CD14-positive monocyte (primary cell): ENCODE measurements around the gene RASA4B. TPM values are rescaled to one million over a fixed set of nuclear protein-coding genes. Genes with fewer than 3 reads are reported as not detected.
"Not testable (repeated sequence)": the region's sequence is repeated elsewhere in the genome, so short reads cannot be mapped to it uniquely, and the experiment has no call there.

Source experiments
- DNase-seq, 3 donors: peaks; one replicate each; pipeline ENCODE4 v3.0.0-alpha.2; 2011 to 2022
- H2AFZ ChIP-seq: 2 replicates; pipeline ENCODE4 v1.6.0; 2012; ENCODE audit warnings: mild to moderate bottlenecking, low read depth, low read length, inconsistent platforms; ENCODE audit not compliant: insufficient read depth, poor library complexity, severe bottlenecking
- H3K27ac ChIP-seq, 2 donors: 1 replicate in 1 of 2; 2 replicates in 1 of 2; pipeline ENCODE4 v1.5.1; 2012 to 2013; ENCODE audit warnings: low read length in 2 of 2, control low read depth in 1 of 2, inconsistent platforms in 1 of 2, low read depth in 1 of 2, mild to moderate bottlenecking in 1 of 2
- H3K27me3 ChIP-seq, 2 donors: one replicate each; pipeline versions ENCODE4 v1.6.0 to v1.6.1; 2011 to 2013; ENCODE audit warnings: low read length in 2 of 2; ENCODE audit not compliant: control insufficient read depth in 2 of 2, insufficient read depth in 2 of 2
- H3K36me3 ChIP-seq, 2 donors: replicated peaks in 1 of 2; 1 replicate in 1 of 2; 2 replicates in 1 of 2; pipeline versions ENCODE4 v1.5.1 to v1.6.1; 2012 to 2013; ENCODE audit warnings: low read length in 2 of 2, control low read depth in 1 of 2, inconsistent platforms in 1 of 2, mild to moderate bottlenecking in 1 of 2; ENCODE audit not compliant: insufficient read depth in 2 of 2, control insufficient read depth in 1 of 2
- H3K4me1 ChIP-seq, 2 donors: 1 replicate in 1 of 2; 2 replicates in 1 of 2; pipeline versions ENCODE4 v1.5.1 to v1.6.1; 2012 to 2013; ENCODE audit warnings: low read length in 2 of 2, control low read depth in 1 of 2, inconsistent platforms in 1 of 2, mild to moderate bottlenecking in 1 of 2, moderate library complexity in 1 of 2; ENCODE audit not compliant: insufficient read depth in 2 of 2, control insufficient read depth in 1 of 2
- H3K4me2 ChIP-seq: replicated peaks from 2 replicates; pipeline ENCODE3; 2012; ENCODE audit warnings: low read length, moderate library complexity, mild to moderate bottlenecking; ENCODE audit not compliant: poor library complexity, severe bottlenecking; ENCODE audit errors: extremely low read depth
- H3K4me3 ChIP-seq, 3 experiments: fragments of 200-600 bp in 1 of 3; sonication (generic) in 1 of 3; replicated peaks in 1 of 3; 1 replicate in 2 of 3; 2 replicates in 1 of 3; pipeline ENCODE4 v1.5.1; 2011 to 2013; ENCODE audit warnings: low read length in 3 of 3, mild to moderate bottlenecking in 3 of 3, control low read depth in 2 of 3, low read depth in 2 of 3, inconsistent platforms in 1 of 3, moderate library complexity in 1 of 3
- H3K79me2 ChIP-seq: 2 replicates; pipeline ENCODE4 v1.6.0; 2012; ENCODE audit warnings: mild to moderate bottlenecking, control low read depth, inconsistent platforms, low read length, moderate library complexity; ENCODE audit not compliant: insufficient read depth
- H3K9ac ChIP-seq: 2 replicates; pipeline ENCODE4 v1.6.0; 2017; ENCODE audit warnings: low read length, mild to moderate bottlenecking; ENCODE audit not compliant: insufficient read depth, poor library complexity, severe bottlenecking
- H3K9me3 ChIP-seq, 2 donors: replicated peaks in 1 of 2; 1 replicate in 1 of 2; 2 replicates in 1 of 2; pipeline versions ENCODE4 v1.5.1 to v1.6.1; 2012 to 2013; ENCODE audit warnings: low read length in 2 of 2, control low read depth in 1 of 2; ENCODE audit not compliant: control insufficient read depth in 1 of 2, insufficient read depth in 1 of 2
- H4K20me1 ChIP-seq: 2 replicates; pipeline ENCODE4 v1.6.0; 2012; ENCODE audit warnings: mild to moderate bottlenecking, low read length, control low read depth, moderate library complexity; ENCODE audit not compliant: insufficient read depth
- H3K27ac Mint-ChIP-seq, 7 donors: one replicate each; pipeline ENCODE4 v1.8.0; 2020; ENCODE audit warnings: mild to moderate bottlenecking in 7 of 7, mixed read lengths in 7 of 7, moderate library complexity in 6 of 7, inconsistent platforms in 2 of 7
- H3K27me3 Mint-ChIP-seq, 3 donors: one replicate each; pipeline ENCODE4 v1.8.0; 2021 to 2022; ENCODE audit warnings: low read depth in 3 of 3, mild to moderate bottlenecking in 3 of 3, mixed read lengths in 3 of 3, moderate library complexity in 3 of 3, inconsistent platforms in 1 of 3
- H3K36me3 Mint-ChIP-seq, 2 donors: one replicate each; pipeline ENCODE4 v1.8.0; 2020; ENCODE audit warnings: mixed read lengths in 2 of 2, inconsistent platforms in 1 of 2, mild to moderate bottlenecking in 1 of 2
- H3K4me1 Mint-ChIP-seq: one replicate; pipeline ENCODE4 v1.8.0; 2020; ENCODE audit warnings: mild to moderate bottlenecking, mixed read lengths
- H3K4me3 Mint-ChIP-seq, 2 donors: one replicate each; pipeline ENCODE4 v1.8.0; 2020; ENCODE audit warnings: mild to moderate bottlenecking in 2 of 2, mixed read lengths in 2 of 2, moderate library complexity in 1 of 2
- H3K9me3 Mint-ChIP-seq, 7 donors: one replicate each; pipeline ENCODE4 v1.8.0; 2020 to 2022; ENCODE audit warnings: mixed read lengths in 7 of 7, mild to moderate bottlenecking in 6 of 7, moderate library complexity in 6 of 7, inconsistent platforms in 2 of 7
- WGBS: methylation state at CpG from one replicate; pipeline ENCODE4 v1.1.5; 2013; ENCODE audit warnings: missing lambda C conversion rate; ENCODE audit not compliant: insufficient coverage; 5-methylcytosine and 5-hydroxymethylcytosine counted together
- intact Hi-C, 2 donors: fragments of 100-400 bp; cut with micrococcal nuclease; formaldehyde crosslinking; loops; one replicate each; pipeline versions ENCODE4 v1.15.0 to v1.15.1; 2023
- polyA minus RNA-seq: library from RNA; depleted of rRNA, polyadenylated mRNA; stranded (reverse); fragments of >200 nt; gene quantifications from 2 replicates; pipeline ENCODE4 v1.2.3, GENCODE V29; 2012
- polyA plus RNA-seq, 3 donors: library from polyadenylated mRNA; depleted of rRNA in 1 of 3; unstranded in 2 of 3; stranded (reverse) in 1 of 3; fragments of 300-500 nt in 2 of 3; fragments of >200 nt in 1 of 3; fragmentation: Illumina TruSeq in 2 of 3; gene quantifications; 1 replicate in 2 of 3; 2 replicates in 1 of 3; pipeline ENCODE4 v1.2.3, GENCODE V29; 2012 to 2021
- total RNA-seq, 12 experiments: library from RNA in 1 of 12; stranded (reverse) in 1 of 12; fragments of 120-200 nt in 1 of 12; gene quantifications; one replicate each; pipeline ENCODE4 v1.2.4 and lab custom pipeline; 2013 to 2026; ENCODE audit warnings: mixed read lengths in 6 of 12, inconsistent platforms in 1 of 12

Gene RASA4B
- 23.2 TPM for total RNA-seq (2013)
- polyA plus RNA-seq (10 to 100 TPM in 2 of 3 donors, 1 to 10 TPM in 1; 6.3 to 24.1 (median 20.1) TPM), polyA minus RNA-seq (11.1 and 19.3 TPM in 2 replicates), total RNA-seq (lab: John Stamatoyannopoulos, UW) (0.17 to 3.0 (median 2.1) reads per million in 11 experiments)

GRCh38 chr7:102517550-102518147 is at the start of gene RASA4B:
Gene RASA4B, minus strand, starts transcription at chr7:102517777. Its CDS starts 67 bp downstream, at chr7:102517710.
- H3K4me2 ChIP-seq, H3K4me3 Mint-ChIP-seq, H3K27me3 Mint-ChIP-seq, H3K4me1 Mint-ChIP-seq, H3K4me3 ChIP-seq, H3K36me3 ChIP-seq, intact Hi-C loops, H3K27me3 ChIP-seq, H3K9me3 Mint-ChIP-seq, H2AFZ ChIP-seq, H3K4me1 ChIP-seq, H3K9ac ChIP-seq, H3K27ac ChIP-seq, H3K36me3 Mint-ChIP-seq, H3K27ac Mint-ChIP-seq, H3K79me2 ChIP-seq, H3K9me3 ChIP-seq, H4K20me1 ChIP-seq: not testable (repeated sequence)
- WGBS: no CpG with 5 or more reads among the region's 61 CpGs
- peak in 1 of 3 donors; percentile 7 for DNase-seq

- H3K36me3 ChIP-seq, H3K27me3 Mint-ChIP-seq, H3K36me3 Mint-ChIP-seq, DNase-seq, H3K79me2 ChIP-seq, H2AFZ ChIP-seq, H3K9ac ChIP-seq, H3K9me3 Mint-ChIP-seq, H3K4me3 Mint-ChIP-seq, H3K27me3 ChIP-seq, H3K9me3 ChIP-seq, H3K4me3 ChIP-seq, H3K27ac Mint-ChIP-seq, H3K4me1 Mint-ChIP-seq, H4K20me1 ChIP-seq, H3K4me2 ChIP-seq, H3K27ac ChIP-seq, H3K4me1 ChIP-seq, intact Hi-C loops: not testable (repeated sequence)
- WGBS: no CpG with 5 or more reads among the region's 6 CpGs
Measured at GRCh38 chr7:102550808-102551422, 33.3 kb upstream of the RASA4B start, which contains the start of gene SPDYE2. Gene SPDYE2, plus strand, starts transcription at chr7:102551226. Its CDS starts 2,030 bp downstream, at chr7:102553256.

DNA sequence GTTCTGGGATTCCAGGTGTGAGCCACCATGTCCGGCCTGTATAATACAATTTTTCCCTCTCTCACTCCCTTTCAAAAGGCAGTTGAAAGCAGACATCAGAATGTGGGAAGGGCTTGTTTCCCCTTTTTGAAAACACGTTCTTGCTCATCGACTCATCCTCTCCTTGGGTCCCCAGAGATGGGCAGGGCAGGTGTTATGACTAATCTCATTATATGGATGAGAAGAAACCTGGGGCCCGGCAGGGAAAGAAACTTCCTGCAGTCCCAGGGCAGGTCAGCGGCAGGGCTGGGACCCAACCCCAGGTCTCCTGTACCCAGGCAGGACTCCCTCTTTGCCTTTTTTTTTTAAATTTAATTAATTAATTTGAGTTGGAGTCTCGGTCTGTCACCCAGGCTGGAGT is 28.8 kb upstream of the RASA4B start:
- H3K9me3 Mint-ChIP-seq, H3K4me1 Mint-ChIP-seq, H3K4me2 ChIP-seq, H3K9me3 ChIP-seq, H2AFZ ChIP-seq, H3K27me3 Mint-ChIP-seq, H3K4me1 ChIP-seq, intact Hi-C loops, DNase-seq, H3K4me3 Mint-ChIP-seq, H3K27ac ChIP-seq, H3K36me3 ChIP-seq, H4K20me1 ChIP-seq, H3K27me3 ChIP-seq, H3K9ac ChIP-seq, H3K27ac Mint-ChIP-seq, H3K36me3 Mint-ChIP-seq, H3K79me2 ChIP-seq, H3K4me3 ChIP-seq: not testable (repeated sequence)
- no CpG with 5 or more reads among the region's 6 CpGs for WGBS

GRCh38 chr7:102545288-102545687 is 27.7 kb upstream of the RASA4B start:
- WGBS: no CpG with 5 or more reads among the region's 12 CpGs
- H3K27me3 Mint-ChIP-seq, H3K27ac Mint-ChIP-seq: not testable (repeated sequence)

More at GRCh38 chr7:102545288-102545687, 27.7 kb upstream of the RASA4B start:
- H3K9ac ChIP-seq, H3K4me3 ChIP-seq, H3K36me3 Mint-ChIP-seq, H4K20me1 ChIP-seq, H3K9me3 Mint-ChIP-seq, H3K36me3 ChIP-seq, H3K4me3 Mint-ChIP-seq, DNase-seq, H3K4me1 Mint-ChIP-seq, H2AFZ ChIP-seq, H3K79me2 ChIP-seq, H3K27ac ChIP-seq, H3K9me3 ChIP-seq, H3K27me3 ChIP-seq, H3K4me1 ChIP-seq, H3K4me2 ChIP-seq, intact Hi-C loops: not testable (repeated sequence)
